HG03457 (cell line): ENCODE data around the gene MOAP1.
"Not testable (repeated sequence)": the region's sequence is repeated elsewhere in the genome, so short reads cannot be mapped to it uniquely, and the experiment has no call there.

Experiments
- ATAC-seq: cut with Tn5 transposase; IDR thresholded peaks from one replicate; pipeline ENCODE4 v1.9.1; 2021; ENCODE audit warnings: moderate number of reproducible peaks; ENCODE audit not compliant: unreplicated experiment

Gene MOAP1

DNA sequence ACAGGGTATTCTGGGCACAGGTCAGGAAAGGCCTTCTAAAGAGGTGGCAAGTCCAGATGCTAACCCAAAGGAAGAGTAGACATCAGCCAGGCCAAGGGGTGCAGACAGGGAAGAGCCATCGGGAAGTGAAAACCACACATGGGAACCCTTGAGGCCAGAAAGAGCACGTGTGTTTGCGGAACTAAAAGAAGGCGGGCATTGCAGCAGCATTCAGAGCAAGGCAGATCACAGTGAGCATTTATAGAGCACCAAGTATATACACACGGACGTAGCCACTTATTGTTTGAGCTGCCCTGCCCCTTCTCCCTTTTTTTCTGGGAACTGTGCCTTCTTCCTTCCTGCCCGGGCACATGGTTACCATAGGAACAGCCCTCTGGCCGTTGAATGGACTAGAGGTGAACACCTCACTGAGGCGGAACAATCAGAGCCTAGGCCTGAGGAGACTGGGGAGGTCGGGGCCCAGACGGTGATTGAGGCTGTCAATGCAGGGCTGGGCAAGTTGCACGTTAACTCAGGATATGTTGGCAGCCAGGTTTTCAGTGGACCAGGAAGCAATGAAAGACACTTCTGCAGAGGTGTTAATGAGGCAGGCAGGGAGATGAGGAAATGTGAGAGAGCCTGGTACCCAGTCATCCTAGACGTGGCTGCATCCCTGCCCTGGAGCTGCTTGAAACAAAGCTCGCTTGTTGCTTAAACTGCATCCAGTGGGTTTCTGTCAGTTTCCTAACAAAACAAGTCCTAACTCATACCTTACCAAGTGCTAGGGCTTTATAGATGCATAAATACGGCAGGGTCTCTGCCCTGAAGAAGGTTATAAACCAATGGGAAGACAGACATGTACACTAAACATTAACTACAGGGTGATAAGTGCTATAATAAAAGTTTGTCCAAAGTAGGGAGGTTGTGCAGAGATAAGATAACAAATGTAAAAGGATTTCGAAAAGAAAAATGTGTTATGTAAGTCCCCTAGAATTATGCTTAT lies 34.2 kb downstream of the MOAP1 start:
- ATAC-seq, result no peak

DNA sequence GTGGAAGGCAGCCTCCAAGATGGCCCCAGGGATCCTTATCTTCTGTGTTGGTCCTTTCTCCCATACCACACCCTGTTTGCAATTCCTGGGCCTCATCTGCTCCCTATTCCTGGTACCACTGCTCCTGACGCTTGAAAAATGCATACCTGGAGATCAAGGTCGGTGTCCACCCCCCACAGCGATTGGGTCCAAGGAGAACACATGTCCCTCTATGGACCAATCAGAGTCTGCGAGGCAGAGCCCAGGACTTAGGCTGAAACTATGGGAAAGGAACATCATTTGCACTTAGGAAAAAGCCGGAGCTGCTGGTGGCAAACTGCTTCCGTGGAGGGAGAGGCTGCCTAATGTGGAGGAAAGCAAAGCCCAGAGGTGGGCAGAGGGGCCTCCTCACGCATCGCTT lies 35.7 kb downstream of the MOAP1 start:
- ATAC-seq, result no peak

DNA sequence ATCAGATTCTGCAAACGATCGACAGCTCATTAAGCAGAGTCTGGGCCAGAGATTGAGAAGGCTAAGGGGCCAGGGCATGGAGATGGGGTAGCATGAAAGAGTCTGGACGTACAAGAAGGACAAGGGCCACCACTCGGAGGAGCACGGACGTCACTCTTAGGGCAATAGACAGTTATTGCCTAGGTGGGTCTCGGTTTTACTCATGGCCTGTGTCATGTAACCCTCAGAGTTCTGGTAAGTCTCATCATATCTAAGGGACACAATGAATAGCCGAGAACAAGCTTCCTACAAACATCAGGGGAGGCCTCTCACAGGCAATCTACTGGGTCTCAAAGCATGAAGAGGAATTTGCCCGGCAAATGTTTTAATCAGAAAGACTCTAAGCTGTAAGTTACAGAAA lies 38.6 kb downstream of the MOAP1 start:
- no peak for ATAC-seq

- no peak for ATAC-seq
These were observed 41.6 kb downstream of the MOAP1 start for GRCh38 chr14:93142854-93143652.

DNA sequence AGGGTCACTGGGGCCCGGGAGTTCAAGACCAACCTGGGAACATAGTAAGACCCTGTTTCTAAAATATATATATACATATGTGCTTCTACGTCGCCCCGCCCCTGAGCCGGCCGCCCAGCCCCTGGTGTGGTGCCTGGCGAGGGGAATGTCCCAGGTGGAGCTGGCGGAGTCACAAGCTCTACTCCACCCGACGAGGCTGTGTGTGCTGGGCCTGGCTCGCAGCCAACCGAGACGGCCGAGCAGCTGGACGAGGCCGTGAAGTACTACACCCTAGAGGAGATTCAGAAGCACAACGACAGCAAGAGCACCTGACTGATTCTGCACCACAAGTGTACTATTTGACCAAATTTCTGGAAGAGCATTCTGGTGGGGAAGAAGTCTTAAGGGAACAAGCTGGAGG lies 46.8 kb downstream of the MOAP1 start:
- no peak for ATAC-seq

- ATAC-seq, result not testable (repeated sequence)
These were observed 48.2 kb downstream of the MOAP1 start for GRCh38 chr14:93136508-93136907.

DNA sequence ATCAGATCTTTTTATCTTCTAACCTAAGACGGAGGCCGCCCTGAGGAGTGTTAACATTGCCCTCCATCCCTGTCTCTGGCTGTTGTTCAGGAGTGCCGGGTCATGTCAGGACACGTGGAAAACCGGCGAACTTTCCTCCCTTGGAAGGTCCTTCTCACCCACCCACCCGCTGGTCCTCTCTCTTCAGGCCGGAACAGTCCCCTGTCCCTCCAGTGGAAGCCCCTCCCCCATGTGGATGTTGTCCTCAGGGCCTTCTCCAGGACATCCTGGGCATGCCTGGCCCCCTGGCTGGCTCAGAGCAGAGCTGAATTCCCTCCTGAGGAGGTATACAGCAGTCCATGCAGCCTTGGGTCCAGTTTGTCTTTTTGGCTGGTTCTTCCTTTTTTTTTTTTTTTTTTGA lies 48.7 kb downstream of the MOAP1 start:
- ATAC-seq, result no peak

DNA sequence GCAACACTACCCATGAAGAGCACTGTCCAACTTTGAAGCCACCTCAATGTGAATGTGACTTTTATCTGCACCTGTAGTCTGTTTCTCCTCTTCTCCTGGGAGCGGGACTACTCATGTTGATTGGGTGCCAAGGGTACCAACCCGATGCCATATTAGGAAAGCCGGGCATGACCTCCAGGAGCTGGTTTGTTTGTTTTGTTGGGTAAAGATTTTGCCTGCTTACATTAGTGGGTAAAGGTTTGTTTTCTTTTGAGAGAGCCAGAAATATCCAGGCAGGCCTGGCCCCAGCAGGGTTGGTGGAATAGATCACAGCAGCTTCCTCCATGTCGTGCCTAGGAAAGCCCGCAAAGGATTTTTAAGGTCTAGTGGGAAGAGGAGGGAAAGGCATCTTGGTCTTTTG lies 49.3 kb downstream of the MOAP1 start:
- no peak for ATAC-seq

DNA sequence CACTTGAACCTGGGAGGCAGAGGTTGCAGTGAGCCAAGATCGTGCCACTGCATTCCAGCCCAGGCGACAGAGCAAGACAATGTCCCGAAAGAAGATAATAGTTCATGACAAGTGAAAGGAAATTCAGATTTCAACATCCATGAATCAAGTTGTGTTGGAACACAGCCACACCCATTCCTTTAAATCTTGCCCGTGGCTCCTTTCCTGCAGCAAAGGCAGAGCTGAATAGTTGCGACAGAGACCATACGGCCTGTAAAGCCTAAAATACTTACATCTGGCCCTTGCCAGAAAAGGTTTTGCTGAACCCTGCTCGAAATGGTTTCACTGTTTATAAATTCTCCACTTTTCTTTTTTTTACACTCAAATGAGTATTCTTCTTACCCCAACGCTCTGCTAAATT lies 51.2 kb downstream of the MOAP1 start:
- ATAC-seq, result no peak

DNA sequence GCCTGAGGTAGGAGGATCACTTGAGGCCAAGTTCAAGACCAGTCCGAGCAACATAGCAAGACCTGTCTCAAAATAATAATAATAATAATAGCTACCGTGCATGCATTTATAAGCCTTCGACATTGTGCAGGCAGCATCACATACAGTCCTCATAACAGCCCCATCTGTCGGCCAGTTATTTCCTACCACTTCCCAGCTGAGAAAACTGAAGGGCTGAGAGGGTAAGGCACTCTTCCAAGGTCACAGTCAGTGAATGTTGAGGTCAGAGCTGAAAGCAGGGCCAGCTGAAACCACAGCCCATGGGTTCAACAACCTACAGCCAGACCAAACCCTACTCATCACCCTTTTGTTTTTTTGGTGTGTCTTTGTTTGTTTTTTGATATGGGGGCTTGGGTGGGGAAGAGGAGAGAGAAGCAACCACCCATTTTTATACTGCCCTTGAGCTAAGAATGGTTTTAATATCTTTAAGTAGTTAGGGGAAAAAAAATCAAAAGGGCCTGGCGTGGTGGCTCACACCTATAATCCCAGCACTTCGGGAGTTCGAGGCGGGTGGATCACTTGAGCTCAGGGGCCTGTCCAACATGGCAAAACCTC lies 52.1 kb downstream of the MOAP1 start:
- ATAC-seq, result no peak
